GM18505 (cell line): ENCODE data around the gene DDX42.
A peak's percentile ranks its signal among the peaks of the same experiment; 100 is the strongest.
"Not testable (repeated sequence)": the region's sequence is repeated elsewhere in the genome, so short reads cannot be mapped to it uniquely, and the experiment has no call there.

ENCODE experiments used
- ATAC-seq: cut with Tn5 transposase; IDR thresholded peaks from one replicate; pipeline ENCODE4 v1.9.1; 2021; ENCODE audit not compliant: unreplicated experiment
- POLR2A ChIP-seq: IDR thresholded peaks from 4 replicates; pipeline ENCODE4 v1.6.1; 2011; ENCODE audit warnings: borderline replicate concordance; ENCODE audit not compliant: insufficient read depth, insufficient read length; ENCODE audit errors: extremely low read depth

The DDX42 gene

GRCh38 chr17:63833741-63834373, 59.9 kb downstream of the DDX42 start:
- peak; percentile 31 for TF ChIP-seq POLR2A
- no peak for ATAC-seq

- ATAC-seq = no peak
- no peak for TF ChIP-seq POLR2A
These were observed 60.6 kb downstream of the DDX42 start for GRCh38 chr17:63834431-63835166.

- TF ChIP-seq POLR2A = no peak
- ATAC-seq = no peak
These were observed 61.3 kb downstream of the DDX42 start for GRCh38 chr17:63835167-63835720.

- TF ChIP-seq POLR2A = no peak
- ATAC-seq = no peak
These were observed 62.8 kb downstream of the DDX42 start for GRCh38 chr17:63836811-63837210.

- TF ChIP-seq POLR2A = no peak
- ATAC-seq = no peak
These were observed 63.5 kb downstream of the DDX42 start for GRCh38 chr17:63837480-63837879.

GRCh38 chr17:63837962-63838600, 64.1 kb downstream of the DDX42 start:
- no peak for TF ChIP-seq POLR2A
- ATAC-seq = no peak

GRCh38 chr17:63838631-63839171, 64.7 kb downstream of the DDX42 start:
- TF ChIP-seq POLR2A = no peak
- ATAC-seq = no peak

GRCh38 chr17:63840591-63841349, 66.8 kb downstream of the DDX42 start:
- TF ChIP-seq POLR2A = no peak
- no peak for ATAC-seq

GRCh38 chr17:63841350-63842172, 67.6 kb downstream of the DDX42 start:
- ATAC-seq = no peak
- TF ChIP-seq POLR2A = no peak

GRCh38 chr17:63842173-63842539, 68.2 kb downstream of the DDX42 start:
- ATAC-seq = peak; percentile 28
- no peak for TF ChIP-seq POLR2A

GRCh38 chr17:63842540-63843386, 68.8 kb downstream of the DDX42 start, which contains the start of gene SMARCD2:
TSS of gene SMARCD2 (minus strand) at chr17:63842685. CDS start at chr17:63842674, 11 bp downstream.
- TF ChIP-seq POLR2A = peak; percentile 90
- ATAC-seq = peak; percentile 72

- peak; percentile 35 for TF ChIP-seq POLR2A
- ATAC-seq = not testable (repeated sequence)
These were observed 69.5 kb downstream of the DDX42 start for GRCh38 chr17:63843387-63843888.
